Stimulated activated CD4-positive, alpha-beta T cell treated with anti-CD3 and anti-CD28 coated beads, Interleukin-15, amount 100 ng/mL, for 24 hours (primary cell): ENCODE data around the gene MEA1.

Source experiments
- DNase-seq: peaks from one replicate; pipeline ENCODE4 v3.0.0-alpha.2; 2020

The MEA1 gene

GRCh38 chr6:43037706-43038105 lies 24.0 kb upstream of the MEA1 start:
- no peak for DNase-seq

- no peak for DNase-seq
These were observed 23.5 kb upstream of the MEA1 start for GRCh38 chr6:43037197-43037596.

GRCh38 chr6:43036712-43037111 lies 23.0 kb upstream of the MEA1 start:
- DNase-seq: no peak

GRCh38 chr6:43035495-43036194 lies 21.9 kb upstream of the MEA1 start:
- DNase-seq: no peak

GRCh38 chr6:43034190-43034525 lies 20.4 kb upstream of the MEA1 start:
- no peak for DNase-seq

- DNase-seq: no peak
These were observed 19.9 kb upstream of the MEA1 start for GRCh38 chr6:43033496-43034189.

- DNase-seq: no peak
These were observed 18.6 kb upstream of the MEA1 start for GRCh38 chr6:43032326-43032725.

GRCh38 chr6:43029120-43029519 lies 15.4 kb upstream of the MEA1 start:
- no peak for DNase-seq

GRCh38 chr6:43026365-43026764 lies 12.6 kb upstream of the MEA1 start:
- no peak for DNase-seq

- DNase-seq: no peak
These were observed 10.7 kb upstream of the MEA1 start for GRCh38 chr6:43024436-43024835.

GRCh38 chr6:43021270-43022047 lies 7.7 kb upstream of the MEA1 start, which contains the start of gene RRP36:
RRP36 (plus strand) TSS chr6:43021623; CDS start chr6:43021655, 32 bp downstream.
- DNase-seq: peak; percentile 87

- no peak for DNase-seq
These were observed 7.1 kb upstream of the MEA1 start for GRCh38 chr6:43020847-43021246.

GRCh38 chr6:43020052-43020705 lies 6.4 kb upstream of the MEA1 start:
- DNase-seq: no peak

GRCh38 chr6:43019152-43019551 lies 5.4 kb upstream of the MEA1 start:
- no peak for DNase-seq

GRCh38 chr6:43016943-43017334 lies 3.2 kb upstream of the MEA1 start:
- no peak for DNase-seq

- DNase-seq: no peak
These were observed 2.6 kb upstream of the MEA1 start for GRCh38 chr6:43016176-43016942.

- DNase-seq: no peak
These were observed 726 bp upstream of the MEA1 start for GRCh38 chr6:43014434-43014909.

- DNase-seq: no peak
These were observed 476 bp downstream of the MEA1 start for GRCh38 chr6:43013097-43013842.

GRCh38 chr6:43012364-43012763 lies 1.4 kb downstream of the MEA1 start:
- no peak for DNase-seq

- no peak for DNase-seq
These were observed 2.5 kb downstream of the MEA1 start for GRCh38 chr6:43011207-43011606.

- DNase-seq: peak; percentile 42
These were observed 4.6 kb downstream of the MEA1 start for GRCh38 chr6:43009124-43009523.

GRCh38 chr6:43007126-43007525 lies 6.6 kb downstream of the MEA1 start:
- no peak for DNase-seq
